GM23248 (cell line): ENCODE results near the gene GIPC2. TPM values are rescaled to one million over a fixed set of nuclear protein-coding genes. Genes with fewer than 3 reads are reported as not detected.
A peak's percentile ranks its signal among the peaks of the same experiment; 100 is the strongest.

ENCODE experiments used
- DNase-seq: peaks from one replicate; pipeline ENCODE4 v3.0.0-alpha.2; 2015
- H2AFZ ChIP-seq: fragments of 200-600 bp; sonication (generic); 2 replicates; pipeline ENCODE4 v1.6.1; 2016; ENCODE audit warnings: antibody characterized with exemption
- H3F3A ChIP-seq: fragments of 200-600 bp; sonication (generic); 2 replicates; pipeline ENCODE4 v1.6.1; 2016; ENCODE audit warnings: mild to moderate bottlenecking, antibody characterized with exemption, mixed run types; ENCODE audit not compliant: insufficient read depth
- H3K27ac ChIP-seq: fragments of 200-600 bp; sonication (generic); 2 replicates; pipeline ENCODE4 v1.5.1; 2016; ENCODE audit warnings: mild to moderate bottlenecking
- H3K27me3 ChIP-seq: fragments of 200-600 bp; sonication (generic); replicated peaks from 2 replicates; pipeline ENCODE4 v1.6.1; 2016; ENCODE audit warnings: mild to moderate bottlenecking; ENCODE audit not compliant: insufficient read depth
- H3K36me3 ChIP-seq: fragments of 200-600 bp; sonication (generic); 2 replicates; pipeline ENCODE4 v1.6.1; 2016; ENCODE audit warnings: low read depth, mild to moderate bottlenecking
- H3K4me1 ChIP-seq: fragments of 200-600 bp; sonication (generic); 2 replicates; pipeline ENCODE4 v1.6.1; 2016; ENCODE audit warnings: mild to moderate bottlenecking; ENCODE audit not compliant: insufficient read depth
- H3K4me2 ChIP-seq: fragments of 200-600 bp; sonication (generic); one replicate; pipeline ENCODE4 v1.6.1; 2016; ENCODE audit warnings: mild to moderate bottlenecking; ENCODE audit not compliant: unreplicated experiment
- H3K4me3 ChIP-seq: fragments of 200-600 bp; sonication (generic); 2 replicates; pipeline ENCODE4 v1.5.1; 2016; ENCODE audit warnings: mild to moderate bottlenecking
- H3K79me2 ChIP-seq: fragments of 200-600 bp; sonication (generic); 2 replicates; pipeline ENCODE4 v1.6.1; 2016; ENCODE audit warnings: mild to moderate bottlenecking; ENCODE audit not compliant: insufficient read depth
- H3K9ac ChIP-seq: fragments of 200-600 bp; sonication (generic); 2 replicates; pipeline ENCODE4 v1.6.1; 2016; ENCODE audit warnings: mild to moderate bottlenecking
- H3K9me2 ChIP-seq: fragments of 200-600 bp; sonication (generic); 2 replicates; pipeline ENCODE4 v1.6.1; 2016; ENCODE audit warnings: mixed run types, mild to moderate bottlenecking, moderate library complexity; ENCODE audit not compliant: insufficient read depth
- H3K9me3 ChIP-seq: fragments of 200-600 bp; sonication (generic); one replicate; pipeline ENCODE4 v1.6.1; 2017; ENCODE audit warnings: low read depth
- H4K20me1 ChIP-seq: fragments of 200-600 bp; sonication (generic); 2 replicates; pipeline ENCODE4 v1.6.0; 2016; ENCODE audit not compliant: insufficient read depth
- EZH2 ChIP-seq: fragments of 200-600 bp; sonication (generic); IDR thresholded peaks from 2 replicates; pipeline ENCODE4 v1.6.1; 2018; ENCODE audit warnings: antibody characterized with exemption, mild to moderate bottlenecking; ENCODE audit not compliant: insufficient read depth, poor library complexity, severe bottlenecking
- EZH2phosphoT487 ChIP-seq: fragments of 200-600 bp; sonication (generic); IDR thresholded peaks from 2 replicates; pipeline ENCODE4 v1.6.1; 2018; ENCODE audit warnings: antibody characterized with exemption, moderate library complexity, mild to moderate bottlenecking, low read depth; ENCODE audit not compliant: insufficient read depth
- WGBS, 2 experiments: methylation state at CpG; one replicate each; pipeline ENCODE4 v1.1.6; 2015 to 2017; ENCODE audit warnings: low lambda C conversion rate in 2 of 2, low coverage in 1 of 2; ENCODE audit errors: missing lambda C conversion rate in 2 of 2; 5-methylcytosine and 5-hydroxymethylcytosine counted together
- in situ Hi-C: fragments of 300-500 bp; cut with MboI; formaldehyde crosslinking; loops from 2 replicates; pipeline ENCODE4 v1.15.0; 2020
- polyA plus RNA-seq: library from polyadenylated mRNA; unstranded; fragments of >200 nt; fragmentation: Nextera tagmentation; extraction: Ambion mirVana; gene quantifications from 2 replicates; pipeline ENCODE4 v1.2.1, GENCODE V29; 2016
- total RNA-seq: library from RNA; depleted of rRNA; stranded (reverse); fragments of >200 nt; shearing (Covaris generic); gene quantifications from 2 replicates; pipeline ENCODE4 v1.2.3, GENCODE V29; 2014

The GIPC2 gene
- total and polyA plus RNA-seq, 2 experiments from 2014 or later: 0.32 to 0.68 TPM

- 1 to 2% methylated on average over 8 of the region's 8 CpGs for WGBS, 2 experiments
- Histone ChIP-seq H3K9ac (peak overlapping the region; percentile 96), H3F3A (peaks cover 73% of the 10 kb centered on the region), H4K20me1 (0 out of 2 replicates have a peak, but pooled peaks cover 9% of the 10 kb centered on the region), H3K9me3 (no peaks in the 10 kb centered on the region), H2AFZ (peak overlapping the region; percentile 75), H3K9me2 (no peaks in the 10 kb centered on the region), H3K27me3 (no peaks in the 10 kb centered on the region), H3K4me1 (peaks cover 31% of the 10 kb centered on the region), H3K36me3 (peaks cover 10% of the 10 kb centered on the region; the same call in 1 of the 2 replicates), H3K4me2 (peak overlapping the region; percentile 97), H3K27ac (peak overlapping the region; percentile 91), H3K79me2 (peaks cover 93% of the 10 kb centered on the region), H3K4me3 (peak overlapping the region; percentile 95)
- DNase-seq: peak; percentile 81
- TF ChIP-seq EZH2phosphoT487 (no peak), EZH2 (no peak)
- in situ Hi-C loops: no loop called here
Observed at GRCh38 chr1:78003882-78004718, 41.7 kb upstream of the GIPC2 start.

- Histone ChIP-seq H4K20me1 (peaks cover 14% of the 10 kb centered on the region; the same call in 1 of the 2 replicates), H3K9ac (peak within 1 kb of the TSS; percentile 96), H3K9me3 (no peaks in the 10 kb centered on the region), H3K27ac (peak within 1 kb of the TSS; percentile 91), H3K36me3 (peaks cover 12% of the 10 kb centered on the region; the same call in 1 of the 2 replicates), H3K79me2 (peaks cover 93% of the 10 kb centered on the region), H3K4me3 (peak within 1 kb of the TSS; percentile 95), H3F3A (peaks cover 81% of the 10 kb centered on the region), H2AFZ (peak within 1 kb of the TSS; percentile 75), H3K27me3 (no peaks in the 10 kb centered on the region), H3K4me1 (peaks cover 35% of the 10 kb centered on the region), H3K9me2 (no peaks in the 10 kb centered on the region), H3K4me2 (peak within 1 kb of the TSS; percentile 97)
- WGBS, 2 experiments: 0 to 1% methylated on average over 12 of the region's 12 CpGs
- in situ Hi-C loops: no loop called here
- TF ChIP-seq EZH2phosphoT487: no peak
- TF ChIP-seq EZH2: no peak
- peak; percentile 98 for DNase-seq
Observed at GRCh38 chr1:78004719-78005447, 40.9 kb upstream of the GIPC2 start, which contains the start of gene DNAJB4. TSS of gene DNAJB4 (plus strand) at chr1:78004939. CDS start at chr1:78005111, 172 bp downstream.

- peak overlapping the region; percentile 96 for H3K9ac ChIP-seq
- peaks cover 14% of the 10 kb centered on the region; the same call in 1 of the 2 replicates for H4K20me1 ChIP-seq
- H2AFZ ChIP-seq: no peak overlapping the region
- H3K9me2 ChIP-seq: no peaks in the 10 kb centered on the region
- no peak for DNase-seq
- 0% methylated on average over 1 of the region's 1 CpG for WGBS, 2 experiments
- peaks cover 12% of the 10 kb centered on the region for H3K36me3 ChIP-seq
- peak overlapping the region; percentile 91 for H3K27ac ChIP-seq
- peak overlapping the region; percentile 95 for H3K4me3 ChIP-seq
- H3F3A ChIP-seq: peaks cover 83% of the 10 kb centered on the region
- peaks cover 35% of the 10 kb centered on the region for H3K4me1 ChIP-seq
- H3K4me2 ChIP-seq: peak overlapping the region; percentile 97
- TF ChIP-seq EZH2 (no peak), EZH2phosphoT487 (no peak)
- in situ Hi-C loops: no loop called here
- no peaks in the 10 kb centered on the region for H3K27me3 ChIP-seq
- H3K79me2 ChIP-seq: peaks cover 93% of the 10 kb centered on the region
- no peaks in the 10 kb centered on the region for H3K9me3 ChIP-seq
Observed at GRCh38 chr1:78005448-78005722, 40.4 kb upstream of the GIPC2 start.

GRCh38 chr1:78005755-78006154 lies 40.0 kb upstream of the GIPC2 start:
- WGBS, 2 experiments: 0 to 3% methylated on average over 1 of the region's 1 CpG

More at GRCh38 chr1:78005755-78006154, 40.0 kb upstream of the GIPC2 start:
- Histone ChIP-seq H3K4me2 (peak overlapping the region; percentile 97), H3K9me2 (no peaks in the 10 kb centered on the region), H3K79me2 (peaks cover 93% of the 10 kb centered on the region), H2AFZ (no peak overlapping the region), H3K9me3 (no peaks in the 10 kb centered on the region), H3K9ac (peak overlapping the region; percentile 96), H3K4me1 (peaks cover 39% of the 10 kb centered on the region), H3F3A (peaks cover 87% of the 10 kb centered on the region), H3K27me3 (no peaks in the 10 kb centered on the region), H3K36me3 (peaks cover 16% of the 10 kb centered on the region), H4K20me1 (peaks cover 14% of the 10 kb centered on the region; the same call in 1 of the 2 replicates), H3K4me3 (peak overlapping the region; percentile 95), H3K27ac (peak overlapping the region; percentile 91)
- in situ Hi-C loops: no loop called here
- TF ChIP-seq EZH2phosphoT487 (no peak), EZH2 (no peak)
- peak; percentile 91 for DNase-seq
